Activated naive CD4-positive, alpha-beta T cell treated with anti-CD3 and anti-CD28 coated beads, Interleukin-2, amount 10 ng/mL, durations not matched to agents 7 days and 5 days (primary cell): Measurements from ENCODE around the gene PLA2R1.
A peak's percentile ranks its signal among the peaks of the same experiment; 100 is the strongest.

Experiments
- CTCF ChIA-PET: fragments of 350-600 bp; sonication (Branson Sonifier 250); formaldehyde crosslinking; loops from one replicate; lab custom pipeline; 2021; ENCODE audit warnings: antibody characterized with exemption; lab: Charles Lee
- DNase-seq: peaks from one replicate; pipeline ENCODE4 v3.0.0-alpha.2; 2020
- H3K27ac Mint-ChIP-seq: one replicate; pipeline ENCODE4 v1.8.0; 2021; ENCODE audit warnings: mild to moderate bottlenecking, moderate library complexity, mixed read lengths
- H3K27me3 Mint-ChIP-seq: one replicate; pipeline ENCODE4 v1.8.0; 2021; ENCODE audit warnings: mild to moderate bottlenecking, mixed read lengths
- H3K36me3 Mint-ChIP-seq: one replicate; pipeline ENCODE4 v1.8.0; 2021; ENCODE audit warnings: mixed read lengths
- H3K4me1 Mint-ChIP-seq: one replicate; pipeline ENCODE4 v1.8.0; 2021; ENCODE audit warnings: mixed read lengths
- H3K4me3 Mint-ChIP-seq: one replicate; pipeline ENCODE4 v1.8.0; 2021; ENCODE audit warnings: mild to moderate bottlenecking, moderate library complexity, mixed read lengths
- H3K9me3 Mint-ChIP-seq: one replicate; pipeline ENCODE4 v1.8.0; 2021; ENCODE audit warnings: mixed read lengths

Gene PLA2R1

GRCh38 chr2:160062292-160063005 lies at the start of gene PLA2R1:
PLA2R1 (minus strand) TSS chr2:160062615; CDS start chr2:160062403, 212 bp downstream.
- H3K4me1 Mint-ChIP-seq: peaks cover 7% of the 10 kb centered on the region
- no peaks in the 10 kb centered on the region for H3K36me3 Mint-ChIP-seq
- CTCF ChIA-PET: no interaction called here
- no peaks in the 10 kb centered on the region for H3K9me3 Mint-ChIP-seq
- H3K4me3 Mint-ChIP-seq: peak within 1 kb of the TSS; percentile 49
- peaks cover 67% of the 10 kb centered on the region for H3K27me3 Mint-ChIP-seq
- H3K27ac Mint-ChIP-seq: no peak within 1 kb of the TSS
- no peak for DNase-seq

GRCh38 chr2:160110674-160111239 lies 48.3 kb upstream of the PLA2R1 start:
- no peak overlapping the region for H3K27ac Mint-ChIP-seq
- H3K27me3 Mint-ChIP-seq: peaks cover 3% of the 10 kb centered on the region
- no peak overlapping the region for H3K4me3 Mint-ChIP-seq
- H3K4me1 Mint-ChIP-seq: no peaks in the 10 kb centered on the region
- DNase-seq: no peak
- CTCF ChIA-PET: interaction anchor here (0.5 to 5.1 kb wide), 23 partner anchors 9 to 1154 kb away, joined by 3 to 44 read pairs (median 4); no protein-coding TSS in a partner anchor
- H3K9me3 Mint-ChIP-seq: no peaks in the 10 kb centered on the region
- no peaks in the 10 kb centered on the region for H3K36me3 Mint-ChIP-seq

GRCh38 chr2:160109939-160110673 lies 47.7 kb upstream of the PLA2R1 start:
- no peak overlapping the region for H3K27ac Mint-ChIP-seq
- H3K9me3 Mint-ChIP-seq: no peaks in the 10 kb centered on the region
- H3K36me3 Mint-ChIP-seq: no peaks in the 10 kb centered on the region
- peak; percentile 62 for DNase-seq
- no peak overlapping the region for H3K4me3 Mint-ChIP-seq
- H3K4me1 Mint-ChIP-seq: no peaks in the 10 kb centered on the region
- H3K27me3 Mint-ChIP-seq: peaks cover 4% of the 10 kb centered on the region
- CTCF ChIA-PET: interaction anchor here (0.5 to 5.1 kb wide), 27 partner anchors 9 to 1264 kb away, joined by 3 to 44 read pairs (median 3); no protein-coding TSS in a partner anchor

GRCh38 chr2:160109243-160109642 lies 46.8 kb upstream of the PLA2R1 start:
- no peaks in the 10 kb centered on the region for H3K4me1 Mint-ChIP-seq
- no peak overlapping the region for H3K27ac Mint-ChIP-seq
- DNase-seq: no peak
- H3K4me3 Mint-ChIP-seq: no peak overlapping the region
- CTCF ChIA-PET: interaction anchor here (0.9 to 5.1 kb wide), 17 partner anchors 13 to 1155 kb away, joined by 3 to 44 read pairs (median 4); no protein-coding TSS in a partner anchor
- H3K36me3 Mint-ChIP-seq: no peaks in the 10 kb centered on the region
- peaks cover 6% of the 10 kb centered on the region for H3K27me3 Mint-ChIP-seq
- no peaks in the 10 kb centered on the region for H3K9me3 Mint-ChIP-seq

- peaks cover 7% of the 10 kb centered on the region for H3K27me3 Mint-ChIP-seq
- no peaks in the 10 kb centered on the region for H3K4me1 Mint-ChIP-seq
- H3K9me3 Mint-ChIP-seq: no peaks in the 10 kb centered on the region
- H3K27ac Mint-ChIP-seq: no peak overlapping the region
- H3K36me3 Mint-ChIP-seq: no peaks in the 10 kb centered on the region
- DNase-seq: no peak
- no peak overlapping the region for H3K4me3 Mint-ChIP-seq
- CTCF ChIA-PET: interaction anchor here (1.2 to 5.1 kb wide), 5 partner anchors 84 to 955 kb away, joined by 3 to 44 read pairs (median 7); no protein-coding TSS in a partner anchor
These were observed 46.2 kb upstream of the PLA2R1 start for GRCh38 chr2:160108646-160109045.

GRCh38 chr2:160105366-160105765 lies 43.0 kb upstream of the PLA2R1 start:
- Mint-ChIP-seq H3K36me3 (no peaks in the 10 kb centered on the region), H3K27me3 (peaks cover 7% of the 10 kb centered on the region), H3K9me3 (no peaks in the 10 kb centered on the region), H3K27ac (no peak overlapping the region), H3K4me1 (no peaks in the 10 kb centered on the region), H3K4me3 (no peak overlapping the region)
- DNase-seq: no peak
- CTCF ChIA-PET: interaction anchor here (1.3 kb wide), 1 partner anchor 889 kb away, joined by 4 read pairs; no protein-coding TSS in a partner anchor

GRCh38 chr2:160104115-160104514 lies 41.7 kb upstream of the PLA2R1 start:
- no peaks in the 10 kb centered on the region for H3K36me3 Mint-ChIP-seq
- H3K27me3 Mint-ChIP-seq: peaks cover 7% of the 10 kb centered on the region
- CTCF ChIA-PET: no interaction called here
- H3K4me1 Mint-ChIP-seq: no peaks in the 10 kb centered on the region
- no peaks in the 10 kb centered on the region for H3K9me3 Mint-ChIP-seq
- H3K27ac Mint-ChIP-seq: no peak overlapping the region
- H3K4me3 Mint-ChIP-seq: no peak overlapping the region
- no peak for DNase-seq

GRCh38 chr2:160097326-160097725 lies 34.9 kb upstream of the PLA2R1 start:
- Mint-ChIP-seq H3K9me3 (no peaks in the 10 kb centered on the region), H3K27me3 (no peaks in the 10 kb centered on the region), H3K4me1 (no peaks in the 10 kb centered on the region), H3K27ac (no peak overlapping the region), H3K4me3 (no peak overlapping the region), H3K36me3 (no peaks in the 10 kb centered on the region)
- DNase-seq: no peak
- CTCF ChIA-PET: interaction anchor here (0.6 to 2.4 kb wide), 3 partner anchors 8 to 113 kb away, joined by 3 to 7 read pairs (median 3); no protein-coding TSS in a partner anchor

GRCh38 chr2:160096409-160096808 lies 34.0 kb upstream of the PLA2R1 start:
- Mint-ChIP-seq H3K4me3 (no peak overlapping the region), H3K27ac (no peak overlapping the region), H3K9me3 (peaks cover under 1% of the 10 kb centered on the region), H3K36me3 (no peaks in the 10 kb centered on the region), H3K27me3 (no peaks in the 10 kb centered on the region), H3K4me1 (no peaks in the 10 kb centered on the region)
- CTCF ChIA-PET: interaction anchor here (0.6 to 2.4 kb wide), 4 partner anchors 11 to 874 kb away, joined by 3 to 7 read pairs (median 4); no protein-coding TSS in a partner anchor
- no peak for DNase-seq

- H3K4me1 Mint-ChIP-seq: no peaks in the 10 kb centered on the region
These were observed 30.0 kb upstream of the PLA2R1 start for GRCh38 chr2:160092445-160092844.

GRCh38 chr2:160091381-160091780 lies 29.0 kb upstream of the PLA2R1 start:
- Mint-ChIP-seq H3K27ac (no peak overlapping the region), H3K36me3 (peaks cover 2% of the 10 kb centered on the region), H3K9me3 (peaks cover 34% of the 10 kb centered on the region), H3K4me3 (no peak overlapping the region), H3K27me3 (no peaks in the 10 kb centered on the region), H3K4me1 (no peaks in the 10 kb centered on the region)
- no peak for DNase-seq
- CTCF ChIA-PET: no interaction called here

More at GRCh38 chr2:160092445-160092844, 30.0 kb upstream of the PLA2R1 start:
- Mint-ChIP-seq H3K27me3 (no peaks in the 10 kb centered on the region), H3K27ac (no peak overlapping the region), H3K9me3 (peaks cover 24% of the 10 kb centered on the region), H3K4me3 (no peak overlapping the region), H3K36me3 (no peaks in the 10 kb centered on the region)
- DNase-seq: no peak
- CTCF ChIA-PET: no interaction called here

- no peak overlapping the region for H3K27ac Mint-ChIP-seq
- H3K36me3 Mint-ChIP-seq: peaks cover 2% of the 10 kb centered on the region
- no peaks in the 10 kb centered on the region for H3K4me1 Mint-ChIP-seq
- peaks cover 40% of the 10 kb centered on the region for H3K9me3 Mint-ChIP-seq
- CTCF ChIA-PET: interaction anchor here (1.0 to 1.3 kb wide), 2 partner anchors 10 to 907 kb away, joined by 3 to 5 read pairs; no protein-coding TSS in a partner anchor
- no peak overlapping the region for H3K4me3 Mint-ChIP-seq
- H3K27me3 Mint-ChIP-seq: no peaks in the 10 kb centered on the region
- DNase-seq: no peak
These were observed 25.7 kb upstream of the PLA2R1 start for GRCh38 chr2:160087854-160088745.

- CTCF ChIA-PET: interaction anchor here (0.7 to 1.7 kb wide), 3 partner anchors 9 to 77 kb away, joined by 3 to 5 read pairs (median 4); no protein-coding TSS in a partner anchor
- no peaks in the 10 kb centered on the region for H3K4me1 Mint-ChIP-seq
- no peak for DNase-seq
- peaks cover 2% of the 10 kb centered on the region for H3K36me3 Mint-ChIP-seq
- H3K9me3 Mint-ChIP-seq: peaks cover 36% of the 10 kb centered on the region
- no peak overlapping the region for H3K4me3 Mint-ChIP-seq
- no peak overlapping the region for H3K27ac Mint-ChIP-seq
- H3K27me3 Mint-ChIP-seq: no peaks in the 10 kb centered on the region
These were observed 23.2 kb upstream of the PLA2R1 start for GRCh38 chr2:160085662-160086061.
